K562 (cell line): Measurements from ENCODE around the gene SHISA7. TPM values are rescaled to one million over a fixed set of nuclear protein-coding genes. Genes with fewer than 3 reads are reported as not detected.
A peak's percentile ranks its signal among the peaks of the same experiment; 100 is the strongest.

Source experiments
- CBFA2T3 ChIP-seq: fragments of 450-650 bp; IDR thresholded peaks from 2 replicates; pipeline ENCODE4 v1.6.1; 2017
- CREB1 ChIP-seq, 2 experiments: sonication (generic) in 1 of 2; formaldehyde crosslinking in 1 of 2; IDR thresholded peaks; 2 replicates each; pipeline versions ENCODE4 v1.6.1 to v1.8.0; 2012 to 2022; ENCODE audit warnings: inconsistent platforms in 1 of 2, mild to moderate bottlenecking in 1 of 2, missing genetic modification reagents in 1 of 2, moderate library complexity in 1 of 2
- CUX1 ChIP-seq: fragments of 200-800 bp; sonication (Bioruptor generic); IDR thresholded peaks from 2 replicates; pipeline ENCODE4 v1.6.1; 2016; ENCODE audit warnings: missing genetic modification characterization, missing compliant biosample characterization
- DPF2 ChIP-seq: fragments of 450-650 bp; IDR thresholded peaks from 2 replicates; pipeline ENCODE4 v1.6.1; 2016
- FOXP1 ChIP-seq: sonication (generic); formaldehyde crosslinking; IDR thresholded peaks from 2 replicates; pipeline ENCODE4 v1.8.0; 2022; ENCODE audit warnings: mild to moderate bottlenecking, missing genetic modification reagents
- KDM4B ChIP-seq, 2 experiments: fragments of 450-650 bp in 1 of 2; sonication (generic) in 1 of 2; IDR thresholded peaks; 2 replicates each; pipeline ENCODE4 v1.6.1; 2016 to 2017; ENCODE audit warnings: borderline replicate concordance in 2 of 2, antibody characterized with exemption in 1 of 2, low read depth in 1 of 2, mild to moderate bottlenecking in 1 of 2
- MTA3 ChIP-seq: fragments of 450-650 bp; formaldehyde crosslinking; IDR thresholded peaks from 2 replicates; pipeline ENCODE4 v1.6.1; 2017; ENCODE audit warnings: mild to moderate bottlenecking, borderline replicate concordance
- NELFE ChIP-seq: IDR thresholded peaks from 2 replicates; pipeline ENCODE4 v1.6.1; 2011; ENCODE audit warnings: mild to moderate bottlenecking; ENCODE audit not compliant: insufficient read depth, insufficient read length
- PHF20 ChIP-seq: fragments of 450-650 bp; IDR thresholded peaks from 2 replicates; pipeline ENCODE4 v1.6.1; 2018; ENCODE audit not compliant: partially characterized antibody
- PHF8 ChIP-seq: fragments of 200-600 bp; sonication (generic); IDR thresholded peaks from 2 replicates; pipeline ENCODE4 v1.6.1; 2012; ENCODE audit warnings: mixed run types, mild to moderate bottlenecking, inconsistent platforms, low read length, moderate library complexity, borderline replicate concordance
- RBFOX2 ChIP-seq: fragments of 200-400 bp; formaldehyde crosslinking; IDR thresholded peaks from 2 replicates; pipeline ENCODE4 v1.6.1; 2017; ENCODE audit warnings: low read depth, mild to moderate bottlenecking, low read length, moderate library complexity
- RBM14 ChIP-seq: fragments of 200-400 bp; formaldehyde crosslinking; IDR thresholded peaks from 2 replicates; pipeline ENCODE4 v1.6.1; 2018; ENCODE audit warnings: low read depth, mild to moderate bottlenecking, low read length, moderate library complexity, borderline replicate concordance; ENCODE audit not compliant: insufficient read depth
- RBM22 ChIP-seq: fragments of 200-400 bp; formaldehyde crosslinking; IDR thresholded peaks from 2 replicates; pipeline ENCODE4 v1.6.1; 2018; ENCODE audit warnings: low read length, low read depth; ENCODE audit not compliant: poor library complexity, severe bottlenecking
- SMAD1 ChIP-seq: fragments of 150-350 bp; IDR thresholded peaks from 2 replicates; pipeline ENCODE4 v1.6.1; 2014; ENCODE audit warnings: low read length, low read depth; ENCODE audit not compliant: partially characterized antibody
- SNRNP70 ChIP-seq: fragments of 200-400 bp; formaldehyde crosslinking; optimal IDR thresholded peaks from 2 replicates; pipeline ENCODE3; 2017; ENCODE audit warnings: low read depth, low read length
- TCF15 ChIP-seq: fragments of 250-450 bp; sonication (Bioruptor Pico); IDR thresholded peaks from 2 replicates; pipeline ENCODE4 v1.8.0; 2022; ENCODE audit warnings: moderate library complexity, mild to moderate bottlenecking, inconsistent platforms
- TOE1 ChIP-seq, 2 experiments: fragments of 450-650 bp in 1 of 2; sonication (generic) in 1 of 2; formaldehyde crosslinking in 1 of 2; IDR thresholded peaks; 2 replicates each; pipeline versions ENCODE4 v1.7.1 to v1.8.0; 2016 to 2022; ENCODE audit warnings: borderline replicate concordance in 2 of 2, mild to moderate bottlenecking in 2 of 2, antibody characterized with exemption in 1 of 2, inconsistent platforms in 1 of 2, low read depth in 1 of 2, missing genetic modification reagents in 1 of 2, moderate library complexity in 1 of 2
- ZBTB9 ChIP-seq: fragments of 450-650 bp; formaldehyde crosslinking; IDR thresholded peaks from 2 replicates; pipeline ENCODE4 v1.4.0; 2020; ENCODE audit warnings: mild to moderate bottlenecking, moderate library complexity
- ZNF41 ChIP-seq: fragments of 250-450 bp; sonication (Bioruptor Pico); conservative IDR thresholded peaks from 2 replicates; pipeline ENCODE4 v1.4.0; 2020; ENCODE audit warnings: mild to moderate bottlenecking
- ZNF830 ChIP-seq: fragments of 250-450 bp; sonication (Bioruptor Pico); IDR thresholded peaks from 2 replicates; pipeline ENCODE4 v1.5.0; 2021; ENCODE audit warnings: mild to moderate bottlenecking
- polyA plus RNA-seq, 8 experiments: library from polyadenylated mRNA; depleted of rRNA in 4 of 8; stranded (reverse) in 5 of 8; unstranded in 3 of 8; fragments of >200 nt; fragmentation: Nextera tagmentation in 2 of 8; fragmentation: Illumina TruSeq in 1 of 8; extraction: Ambion mirVana in 2 of 8; extraction: Trizol in 1 of 8; gene quantifications; 2 replicates each; pipeline versions ENCODE4 v1.2.1 to v1.2.3, GENCODE V29; 2011 to 2014; ENCODE audit warnings: inconsistent platforms in 1 of 8, missing spikeins in 1 of 8
- total RNA-seq, 7 experiments: library from RNA; depleted of rRNA in 6 of 7; stranded (reverse); fragments of >200 nt in 6 of 7; fragmentation: Illumina TruSeq in 2 of 7; extraction: Trizol in 2 of 7; gene quantifications; 2 replicates each; pipeline versions ENCODE4 v1.2.1 to v1.2.3, GENCODE V29; 2011 to 2021; ENCODE audit warnings: low replicate concordance in 1 of 7

SHISA7 gene
- total and polyA plus RNA-seq, 9 of the 15 experiments (the other 6 are each of a cell fraction or from before 2014, with no cell fraction given) = 0.01 to 0.40 (median 0.07) TPM

- no peak for TF ChIP-seq CUX1 (CRISPR knock-in tag)
- no peak for TF ChIP-seq TCF15 (CRISPR knock-in tag)
- TF ChIP-seq SNRNP70 = no peak
- peak; percentile 65 for TF ChIP-seq NELFE
- peak; percentile 52; the same call in 1 of the 2 replicates for TF ChIP-seq ZBTB9 (CRISPR knock-in tag)
- peak; percentile 80 for TF ChIP-seq RBM22
- TF ChIP-seq SMAD1 = peak; percentile 87
- peak in 1 of 2 experiments; percentile 88; a peak in 2 of 4 replicates for TF ChIP-seq KDM4B (IDR thresholded peaks at IDR 0.05; ENCODE audit: borderline replicate concordance in 2 of 2, low read depth in 1 of 2)
- TF ChIP-seq PHF8 = peak; percentile 90; the same call in 1 of the 2 replicates
- TF ChIP-seq MTA3 = peak; percentile 97
- no peak for TF ChIP-seq CBFA2T3
- no peak for TF ChIP-seq ZNF830 (CRISPR knock-in tag)
- TF ChIP-seq CREB1 (IDR thresholded peaks at IDR 0.05) = peak; percentile 65
- peak; percentile 69; the same call in 1 of the 2 replicates for TF ChIP-seq CREB1 (CRISPR knock-in tag; IDR thresholded peaks at IDR 0.05)
- TF ChIP-seq RBFOX2 = peak; percentile 99
- TF ChIP-seq DPF2 = 0 out of 2 replicates have a peak, but pooled peaks have one; percentile 13
- TF ChIP-seq RBM14 = no peak
- TF ChIP-seq TOE1 (IDR thresholded peaks at IDR 0.05; ENCODE audit: borderline replicate concordance) = no peak
- TF ChIP-seq TOE1 (CRISPR knock-in tag; IDR thresholded peaks at IDR 0.05; ENCODE audit: borderline replicate concordance, low read depth) = peak; percentile 82; the same call in 1 of the 2 replicates
- TF ChIP-seq FOXP1 (CRISPR knock-in tag) = peak; percentile 84; the same call in 1 of the 2 replicates
- no peak for TF ChIP-seq PHF20
- TF ChIP-seq ZNF41 (CRISPR knock-in tag) = no peak
Observed at GRCh38 chr19:55385724-55386492, 57.2 kb downstream of the SHISA7 start, which contains the start of gene RPL28 (continued).
